Measurements from ENCODE around the gene CDKN2B. TPM values are rescaled to one million over a fixed set of nuclear protein-coding genes. Genes with fewer than 3 reads are reported as not detected.

CDKN2B gene
- total RNA-seq, 1 experiment from 2014 or later, result 2.0 TPM

DNA sequence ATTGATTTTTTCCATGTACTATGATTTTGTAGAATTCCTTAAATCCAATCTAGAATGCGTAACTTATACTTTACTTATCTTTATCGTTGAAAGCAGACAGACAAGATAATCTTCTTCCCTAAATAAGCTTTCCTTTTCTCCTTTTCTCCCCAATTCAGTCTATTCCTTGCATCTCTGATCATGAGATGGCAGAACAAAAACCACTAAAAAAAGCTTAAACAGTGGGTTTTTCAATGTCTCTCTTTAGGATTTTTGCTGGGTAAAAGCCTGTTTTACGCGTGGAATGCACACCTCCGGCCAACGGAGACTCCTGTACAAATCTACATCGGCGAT lies 755 bp downstream of the CDKN2B start:
- Histone ChIP-seq H3K4me3 (ENCODE audit: low read length) (peak overlapping the region; percentile 82), H3K27me3 (ENCODE audit: low read length) (no peaks in the 10 kb centered on the region), H3K9ac (ENCODE audit: low read length) (peak overlapping the region; percentile 71), H3K4me1 (ENCODE audit: low read length) (peaks cover 33% of the 10 kb centered on the region), H3K27ac (ENCODE audit: low read length) (peak overlapping the region; percentile 39), H2AFZ (ENCODE audit: low read length) (peak overlapping the region; percentile 86; the same call in 1 of the 2 replicates), H3K4me2 (ENCODE audit: low read depth, low read length, poor library complexity, severe bottlenecking) (peak overlapping the region; percentile 97), H3K36me3 (ENCODE audit: insufficient read depth, low read length) (peaks cover 10% of the 10 kb centered on the region), H3K9me2 (replicated peaks; ENCODE audit: insufficient read depth, low read length) (no peaks in the 10 kb centered on the region), H3K9me3 (ENCODE audit: low read length) (no peaks in the 10 kb centered on the region), H4K20me1 (ENCODE audit: insufficient read depth, low read depth, low read length) (no peaks in the 10 kb centered on the region), H3K79me2 (ENCODE audit: low read length) (peaks cover 79% of the 10 kb centered on the region)
- no peak for DNase-seq

DNA sequence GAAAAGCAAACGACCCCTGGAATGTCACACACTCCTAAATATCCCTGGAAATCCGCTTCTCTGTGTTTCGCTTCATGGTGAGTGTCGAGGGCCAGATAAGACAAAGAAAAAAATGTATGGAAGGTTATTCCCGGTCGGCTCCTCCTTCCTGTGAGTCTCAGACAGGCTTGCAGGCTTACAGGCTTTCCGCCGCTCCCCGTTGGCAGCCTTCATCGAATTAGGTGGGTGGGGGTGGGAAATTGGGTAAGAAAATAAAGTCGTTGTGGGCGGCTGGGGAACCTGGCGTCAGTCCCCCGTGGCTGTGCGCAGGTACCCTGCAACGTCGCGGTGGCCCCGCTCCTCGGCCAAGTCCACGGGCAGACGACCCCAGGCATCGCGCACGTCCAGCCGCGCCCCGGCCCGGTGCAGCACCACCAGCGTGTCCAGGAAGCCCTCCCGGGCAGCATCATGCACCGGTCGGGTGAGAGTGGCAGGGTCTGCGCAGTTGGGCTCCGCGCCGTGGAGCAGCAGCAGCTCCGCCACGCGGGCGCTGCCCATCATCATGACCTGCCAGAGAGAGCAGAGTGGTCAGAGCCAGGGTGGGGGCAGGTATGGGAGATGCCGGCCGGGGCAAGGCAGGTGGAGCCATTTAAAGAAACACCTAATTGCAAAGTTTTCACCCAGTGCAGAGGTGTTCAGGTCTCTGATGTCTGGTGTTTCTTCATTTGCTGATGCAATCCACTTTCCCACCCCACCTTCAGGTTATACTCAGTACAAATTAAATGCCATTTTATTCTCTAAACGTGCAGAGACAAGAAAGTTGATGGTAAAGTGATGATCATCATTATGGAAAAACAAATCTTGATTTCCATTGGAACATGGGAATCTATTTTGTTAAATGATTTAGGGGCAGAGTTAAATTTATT lies 3.2 kb downstream of the CDKN2B start:
- Histone ChIP-seq H3K79me2 (ENCODE audit: low read length) (peaks cover 82% of the 10 kb centered on the region), H4K20me1 (ENCODE audit: insufficient read depth, low read depth, low read length) (no peaks in the 10 kb centered on the region), H3K4me1 (ENCODE audit: low read length) (peaks cover 57% of the 10 kb centered on the region), H3K27me3 (ENCODE audit: low read length) (no peaks in the 10 kb centered on the region), H3K4me3 (ENCODE audit: low read length) (no peak overlapping the region), H3K9ac (ENCODE audit: low read length) (no peak overlapping the region), H3K9me2 (replicated peaks; ENCODE audit: insufficient read depth, low read length) (no peaks in the 10 kb centered on the region), H3K36me3 (ENCODE audit: insufficient read depth, low read length) (no peaks in the 10 kb centered on the region), H3K27ac (ENCODE audit: low read length) (no peak overlapping the region), H3K9me3 (ENCODE audit: low read length) (no peaks in the 10 kb centered on the region), H2AFZ (ENCODE audit: low read length) (no peak overlapping the region), H3K4me2 (ENCODE audit: low read depth, low read length, poor library complexity, severe bottlenecking) (no peak overlapping the region)
- DNase-seq, result no peak

DNA sequence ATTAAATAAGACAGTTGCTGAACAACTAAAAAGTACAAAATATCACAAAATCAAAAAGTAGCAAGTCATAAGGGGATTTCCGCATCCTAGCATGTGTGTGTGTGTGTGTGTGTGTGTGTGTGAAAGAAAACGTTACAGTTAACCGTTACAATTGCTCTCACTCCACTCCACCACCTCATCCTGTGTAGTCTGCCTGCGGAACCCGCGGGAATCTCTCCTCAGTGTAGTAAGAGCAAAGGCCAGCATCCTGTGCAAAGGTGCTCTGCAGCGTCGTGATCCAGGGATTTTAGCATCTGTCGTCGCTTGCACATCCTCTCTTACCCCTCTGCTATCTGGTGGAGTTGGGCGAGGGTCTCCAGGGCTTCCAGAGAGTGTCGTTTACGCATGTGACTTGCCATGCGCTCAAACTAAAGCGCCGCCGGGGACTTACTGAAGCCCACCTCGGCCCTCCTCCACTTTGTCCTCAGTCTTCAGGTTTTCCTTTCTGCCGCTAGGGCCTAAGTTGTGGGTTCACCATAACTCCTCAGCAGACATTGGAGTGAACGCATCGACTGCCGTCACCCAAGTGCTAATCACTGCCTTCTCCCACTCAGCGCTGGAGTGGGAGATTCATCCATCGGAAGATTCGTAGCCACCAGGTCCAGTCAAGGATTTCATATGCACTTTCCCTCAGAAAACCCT lies 3.9 kb downstream of the CDKN2B start:
- DNase-seq, result no peak
- Histone ChIP-seq H3K4me1 (ENCODE audit: low read length) (peaks cover 64% of the 10 kb centered on the region), H3K9me2 (replicated peaks; ENCODE audit: insufficient read depth, low read length) (no peaks in the 10 kb centered on the region), H3K4me3 (ENCODE audit: low read length) (no peak overlapping the region), H4K20me1 (ENCODE audit: insufficient read depth, low read depth, low read length) (no peaks in the 10 kb centered on the region), H3K79me2 (ENCODE audit: low read length) (peaks cover 81% of the 10 kb centered on the region), H3K27me3 (ENCODE audit: low read length) (no peaks in the 10 kb centered on the region), H3K9me3 (ENCODE audit: low read length) (no peaks in the 10 kb centered on the region), H3K9ac (ENCODE audit: low read length) (no peak overlapping the region), H3K4me2 (ENCODE audit: low read depth, low read length, poor library complexity, severe bottlenecking) (no peak overlapping the region), H2AFZ (ENCODE audit: low read length) (no peak overlapping the region), H3K36me3 (ENCODE audit: insufficient read depth, low read length) (no peaks in the 10 kb centered on the region), H3K27ac (ENCODE audit: low read length) (no peak overlapping the region)

DNA sequence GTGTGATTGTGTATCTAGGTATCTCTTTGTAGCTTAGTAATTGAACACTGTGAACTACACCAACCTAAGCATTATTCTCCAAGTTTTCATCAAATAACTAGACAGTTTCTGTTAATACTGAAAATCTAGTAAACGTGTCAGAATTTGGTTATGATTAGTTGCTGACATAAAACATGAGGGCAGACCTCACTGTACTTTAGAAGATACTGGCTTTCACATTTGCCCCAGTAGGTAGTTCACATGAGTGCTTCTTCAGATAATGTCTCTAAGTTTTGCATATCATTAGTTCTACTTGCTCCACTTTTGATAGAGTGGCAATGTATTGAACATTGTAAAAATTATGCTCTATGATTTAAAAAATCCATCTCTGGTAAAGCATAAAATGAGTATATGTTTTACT lies 7.1 kb downstream of the CDKN2B start:
- H3K9ac ChIP-seq (ENCODE audit: low read length), result peak overlapping the region; percentile 19; the same call in 1 of the 2 replicates
- peak overlapping the region; percentile 43 for H3K27ac ChIP-seq (ENCODE audit: low read length)
- H2AFZ ChIP-seq (ENCODE audit: low read length), result no peak overlapping the region
- peak overlapping the region; percentile 62 for H3K4me2 ChIP-seq (ENCODE audit: low read depth, low read length, poor library complexity, severe bottlenecking)
- H3K9me3 ChIP-seq (ENCODE audit: low read length), result no peaks in the 10 kb centered on the region
- peak; percentile 59 for DNase-seq
- no peaks in the 10 kb centered on the region for H3K27me3 ChIP-seq (ENCODE audit: low read length)
- no peaks in the 10 kb centered on the region for H4K20me1 ChIP-seq (ENCODE audit: insufficient read depth, low read depth, low read length)
- no peaks in the 10 kb centered on the region for H3K36me3 ChIP-seq (ENCODE audit: insufficient read depth, low read length)
- peak overlapping the region; percentile 22 for H3K4me3 ChIP-seq (ENCODE audit: low read length)
- H3K4me1 ChIP-seq (ENCODE audit: low read length), result peaks cover 63% of the 10 kb centered on the region
- no peaks in the 10 kb centered on the region for H3K9me2 ChIP-seq (replicated peaks; ENCODE audit: insufficient read depth, low read length)
- peaks cover 92% of the 10 kb centered on the region for H3K79me2 ChIP-seq (ENCODE audit: low read length)

DNA sequence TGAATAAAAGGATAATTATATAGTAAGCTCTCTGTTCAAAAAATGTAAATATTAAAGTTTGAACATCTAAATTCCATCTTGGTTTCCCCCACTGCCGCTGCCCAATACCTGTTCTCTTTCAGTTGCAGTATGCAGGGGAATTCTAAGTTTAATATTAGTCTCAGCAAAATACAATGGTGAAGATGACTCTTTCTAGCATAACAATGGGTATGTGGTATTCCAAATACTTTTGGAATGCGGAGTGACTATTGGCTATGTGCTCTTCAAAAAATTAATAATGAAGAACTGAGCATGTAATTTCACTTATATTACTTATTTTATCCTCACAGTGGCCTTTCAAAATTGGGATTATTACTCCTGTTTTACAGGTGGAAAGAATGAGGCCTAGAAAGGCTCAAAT lies 11.1 kb downstream of the CDKN2B start:
- Histone ChIP-seq H3K9me3 (ENCODE audit: low read length) (no peaks in the 10 kb centered on the region), H3K79me2 (ENCODE audit: low read length) (peaks cover 85% of the 10 kb centered on the region), H3K27ac (ENCODE audit: low read length) (no peak overlapping the region), H3K9me2 (replicated peaks; ENCODE audit: insufficient read depth, low read length) (no peaks in the 10 kb centered on the region), H3K36me3 (ENCODE audit: insufficient read depth, low read length) (no peaks in the 10 kb centered on the region), H3K4me2 (ENCODE audit: low read depth, low read length, poor library complexity, severe bottlenecking) (peak overlapping the region; percentile 83), H4K20me1 (ENCODE audit: insufficient read depth, low read depth, low read length) (no peaks in the 10 kb centered on the region), H2AFZ (ENCODE audit: low read length) (no peak overlapping the region), H3K4me1 (ENCODE audit: low read length) (peaks cover 57% of the 10 kb centered on the region), H3K27me3 (ENCODE audit: low read length) (no peaks in the 10 kb centered on the region), H3K9ac (ENCODE audit: low read length) (no peak overlapping the region), H3K4me3 (ENCODE audit: low read length) (no peak overlapping the region)
- no peak for DNase-seq

DNA sequence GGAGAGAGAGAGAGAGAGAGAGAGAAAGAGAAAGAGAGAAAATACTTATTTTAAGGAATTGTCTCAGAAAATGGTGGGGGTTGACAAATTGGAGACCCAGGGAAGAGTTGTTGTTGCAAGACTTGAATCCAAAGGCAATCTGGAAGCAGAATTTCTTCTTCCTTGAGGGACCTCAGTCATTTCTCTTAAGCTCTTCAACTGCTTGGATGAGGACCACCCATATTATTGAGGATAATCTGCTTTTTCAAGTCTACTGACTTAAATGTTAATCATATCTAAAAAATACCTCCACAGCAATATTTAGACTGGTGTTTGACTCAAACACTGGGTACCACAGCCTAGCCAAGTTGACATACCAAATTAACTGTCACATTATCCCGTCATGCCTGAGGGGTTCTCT lies 11.6 kb downstream of the CDKN2B start:
- Histone ChIP-seq H3K9me2 (replicated peaks; ENCODE audit: insufficient read depth, low read length) (no peaks in the 10 kb centered on the region), H4K20me1 (ENCODE audit: insufficient read depth, low read depth, low read length) (no peaks in the 10 kb centered on the region), H3K4me3 (ENCODE audit: low read length) (no peak overlapping the region), H3K9ac (ENCODE audit: low read length) (no peak overlapping the region), H3K9me3 (ENCODE audit: low read length) (no peaks in the 10 kb centered on the region), H3K4me2 (ENCODE audit: low read depth, low read length, poor library complexity, severe bottlenecking) (peak overlapping the region; percentile 83), H3K36me3 (ENCODE audit: insufficient read depth, low read length) (no peaks in the 10 kb centered on the region), H3K27ac (ENCODE audit: low read length) (no peak overlapping the region), H2AFZ (ENCODE audit: low read length) (no peak overlapping the region), H3K27me3 (ENCODE audit: low read length) (no peaks in the 10 kb centered on the region), H3K4me1 (ENCODE audit: low read length) (peaks cover 52% of the 10 kb centered on the region), H3K79me2 (ENCODE audit: low read length) (peaks cover 85% of the 10 kb centered on the region)
- DNase-seq, result no peak

DNA sequence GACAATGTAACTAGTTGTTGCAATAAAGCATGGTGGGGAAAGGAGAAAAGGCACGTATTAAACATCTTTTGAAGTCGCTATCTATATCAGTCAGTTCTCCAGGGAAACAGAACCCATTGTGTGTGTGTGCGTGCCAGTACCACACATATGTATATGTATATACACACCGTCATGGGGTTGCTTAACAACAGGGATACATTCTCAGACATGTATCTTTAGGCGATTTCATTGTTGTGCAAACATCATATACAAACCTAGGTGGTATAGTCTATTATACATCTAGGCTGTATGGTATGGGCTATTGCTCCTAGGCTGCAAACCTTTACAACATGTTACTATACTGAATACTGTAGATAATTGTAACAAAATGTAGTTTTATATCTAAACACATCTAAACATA lies 12.2 kb downstream of the CDKN2B start:
- Histone ChIP-seq H3K4me2 (ENCODE audit: low read depth, low read length, poor library complexity, severe bottlenecking) (peak overlapping the region; percentile 83), H4K20me1 (ENCODE audit: insufficient read depth, low read depth, low read length) (no peaks in the 10 kb centered on the region)

DNA sequence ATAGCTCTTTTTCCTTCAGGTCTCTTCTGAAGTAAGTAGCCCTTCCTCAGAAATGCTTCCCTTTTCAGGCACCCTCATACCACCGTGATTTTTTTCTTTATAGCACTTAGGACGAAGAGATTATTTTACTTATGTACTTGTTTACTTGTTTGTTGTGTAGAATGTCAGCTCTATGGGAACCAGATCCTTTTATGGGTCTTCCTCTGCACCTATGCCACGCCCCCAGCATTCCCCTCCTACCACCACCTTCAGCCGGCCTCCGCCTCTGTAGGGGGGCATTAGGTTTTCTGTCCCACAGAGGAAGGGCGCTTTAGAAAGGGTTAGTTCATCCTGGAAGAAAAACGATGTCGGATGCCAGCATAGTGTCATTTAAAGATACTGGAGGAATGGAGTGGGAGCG lies 12.7 kb downstream of the CDKN2B start:
- peaks cover 85% of the 10 kb centered on the region for H3K79me2 ChIP-seq (ENCODE audit: low read length)
- H3K9ac ChIP-seq (ENCODE audit: low read length), result peak overlapping the region; percentile 91
- peak overlapping the region; percentile 83 for H3K4me2 ChIP-seq (ENCODE audit: low read depth, low read length, poor library complexity, severe bottlenecking)
- H3K4me1 ChIP-seq (ENCODE audit: low read length), result peaks cover 51% of the 10 kb centered on the region
- peaks cover 3% of the 10 kb centered on the region; the same call in 1 of the 2 replicates for H3K36me3 ChIP-seq (ENCODE audit: insufficient read depth, low read length)
- H3K27me3 ChIP-seq (ENCODE audit: low read length), result no peaks in the 10 kb centered on the region
- H3K9me3 ChIP-seq (ENCODE audit: low read length), result no peaks in the 10 kb centered on the region
- no peaks in the 10 kb centered on the region for H3K9me2 ChIP-seq (replicated peaks; ENCODE audit: insufficient read depth, low read length)
- no peak for DNase-seq
- peak overlapping the region; percentile 86 for H3K4me3 ChIP-seq (ENCODE audit: low read length)
- no peaks in the 10 kb centered on the region for H4K20me1 ChIP-seq (ENCODE audit: insufficient read depth, low read depth, low read length)
- H3K27ac ChIP-seq (ENCODE audit: low read length), result peak overlapping the region; percentile 95
- H2AFZ ChIP-seq (ENCODE audit: low read length), result no peak overlapping the region

More for the DNA sequence above, 12.2 kb downstream of the CDKN2B start:
- H3K27me3 ChIP-seq (ENCODE audit: low read length), result no peaks in the 10 kb centered on the region
- H3K9ac ChIP-seq (ENCODE audit: low read length), result peak overlapping the region; percentile 91
- no peaks in the 10 kb centered on the region for H3K9me2 ChIP-seq (replicated peaks; ENCODE audit: insufficient read depth, low read length)
- H3K27ac ChIP-seq (ENCODE audit: low read length), result no peak overlapping the region
- no peak overlapping the region for H2AFZ ChIP-seq (ENCODE audit: low read length)
- H3K4me3 ChIP-seq (ENCODE audit: low read length), result peak overlapping the region; percentile 86
- H3K79me2 ChIP-seq (ENCODE audit: low read length), result peaks cover 85% of the 10 kb centered on the region
- no peaks in the 10 kb centered on the region for H3K9me3 ChIP-seq (ENCODE audit: low read length)
- DNase-seq, result no peak
- H3K36me3 ChIP-seq (ENCODE audit: insufficient read depth, low read length), result no peaks in the 10 kb centered on the region; the same call in 1 of the 2 replicates
- H3K4me1 ChIP-seq (ENCODE audit: low read length), result peaks cover 51% of the 10 kb centered on the region
